ENCODE measurements around the gene FRMD4A. TPM values are rescaled to one million over a fixed set of nuclear protein-coding genes. Genes with fewer than 3 reads are reported as not detected.
"Not testable (repeated sequence)": the region's sequence is repeated elsewhere in the genome, so short reads cannot be mapped to it uniquely, and the experiment has no call there.

Gene FRMD4A
- total RNA-seq, 4 donors from 2014 or later = 4.0 to 12.7 (median 5.6) TPM

- WGBS, 2 donors (ENCODE audit: low coverage in 1 of 2) = 62 to 64% methylated on average over 6 of the region's 6 CpGs
- DNase-seq = no peak
- H3K36me3 ChIP-seq = no peaks in the 10 kb centered on the region
- no peak for TF ChIP-seq POLR2A (IDR thresholded peaks at IDR 0.05)
- no peak for TF ChIP-seq CTCF (IDR thresholded peaks at IDR 0.05)
- no peaks in the 10 kb centered on the region for H3K27me3 ChIP-seq
- no peak overlapping the region for H3K4me3 ChIP-seq
- no peaks in the 10 kb centered on the region for H3K4me1 ChIP-seq
- in situ Hi-C loops (cut with MboI; ENCODE audit: low pct_ligation_motif_present in 1 of 4, low pct_unique_long_range_greater_than_20kb in 1 of 4, low sequenced_read_pairs in 3 of 4) = no loop called here
- intact Hi-C loops (cut with DNase I; ENCODE audit: low total_unique reads) = no loop called here
- no peak overlapping the region for H3K27ac ChIP-seq
- no peaks in the 10 kb centered on the region for H3K9me3 ChIP-seq
These were observed 427.7 kb downstream of the FRMD4A start for GRCh38 chr10:13902868-13903587.

GRCh38 chr10:13899941-13900340 lies 430.8 kb downstream of the FRMD4A start:
- H3K27ac ChIP-seq = no peak overlapping the region
- H3K4me1 ChIP-seq = no peaks in the 10 kb centered on the region
- no peaks in the 10 kb centered on the region for H3K9me3 ChIP-seq
- no peak for DNase-seq
- H3K36me3 ChIP-seq = no peaks in the 10 kb centered on the region
- H3K27me3 ChIP-seq = no peaks in the 10 kb centered on the region
- H3K4me3 ChIP-seq = no peak overlapping the region
- in situ Hi-C loops (cut with MboI; ENCODE audit: low pct_ligation_motif_present in 1 of 4, low pct_unique_long_range_greater_than_20kb in 1 of 4, low sequenced_read_pairs in 3 of 4) (no loop called here), intact Hi-C loops (cut with DNase I; ENCODE audit: low total_unique reads) (no loop called here)
- WGBS, 2 donors (ENCODE audit: low coverage in 1 of 2) = 85 to 92% methylated on average over 3 of the region's 3 CpGs
- TF ChIP-seq EP300 (IDR thresholded peaks at IDR 0.05; ENCODE audit: low read depth) (no peak), POLR2AphosphoS5 (IDR thresholded peaks at IDR 0.05) (no peak), POLR2A (IDR thresholded peaks at IDR 0.05) (no peak), CTCF (IDR thresholded peaks at IDR 0.05) (no peak)

GRCh38 chr10:13896146-13896545 lies 434.6 kb downstream of the FRMD4A start:
- intact Hi-C loops (cut with DNase I; ENCODE audit: low total_unique reads); H3K27ac ChIP-seq; H3K4me3 ChIP-seq; DNase-seq; H3K36me3 ChIP-seq; H3K9me3 ChIP-seq; in situ Hi-C loops (cut with MboI; ENCODE audit: low pct_ligation_motif_present in 1 of 4, low pct_unique_long_range_greater_than_20kb in 1 of 4, low sequenced_read_pairs in 3 of 4); H3K4me1 ChIP-seq: not testable (repeated sequence)
- peaks cover 21% of the 10 kb centered on the region for H3K27me3 ChIP-seq
- 60 to 86% methylated on average over 1 of the region's 1 CpG for WGBS, 2 donors (ENCODE audit: low coverage in 1 of 2)

GRCh38 chr10:13894412-13895093 lies 436.2 kb downstream of the FRMD4A start:
- TF ChIP-seq CTCF (IDR thresholded peaks at IDR 0.05) = no peak
- no peak for TF ChIP-seq EP300 (IDR thresholded peaks at IDR 0.05; ENCODE audit: low read depth)
- no peak for TF ChIP-seq POLR2A (IDR thresholded peaks at IDR 0.05)
- no peak for TF ChIP-seq POLR2AphosphoS5 (IDR thresholded peaks at IDR 0.05)
- in situ Hi-C loops (cut with MboI; ENCODE audit: low pct_ligation_motif_present in 1 of 4, low pct_unique_long_range_greater_than_20kb in 1 of 4, low sequenced_read_pairs in 3 of 4) = no loop called here
- Histone ChIP-seq H3K27ac (no peak overlapping the region), H3K36me3 (no peaks in the 10 kb centered on the region), H3K27me3 (peaks cover 31% of the 10 kb centered on the region), H3K4me1 (peaks cover 0 to 8% (median 5%) of the 10 kb centered on the region in 4 donors), H3K4me3 (no peak overlapping the region), H3K9me3 (no peaks in the 10 kb centered on the region)
- 75 to 85% methylated on average over 4 to 9 of the region's 9 CpGs for WGBS, 2 donors (ENCODE audit: low coverage in 1 of 2)
- no peak for DNase-seq
- intact Hi-C loops (cut with DNase I; ENCODE audit: low total_unique reads) = no loop called here
